Stomach (tissue), 9 donors: ENCODE results near the gene JUNB. TPM values are rescaled to one million over a fixed set of nuclear protein-coding genes. Genes with fewer than 3 reads are reported as not detected.

Experiments
- DNase-seq, 2 donors: peaks; one replicate each; pipeline versions ENCODE4 v3.0.0 to v3.0.0-alpha.2; 2013 to 2019
- H3K27ac ChIP-seq, 5 donors: fragments of 200-600 bp in 4 of 5; sonication (generic) in 4 of 5; one replicate each; pipeline ENCODE4 v1.5.1; 2013 to 2019; ENCODE audit warnings: mild to moderate bottlenecking in 1 of 5, moderate library complexity in 1 of 5
- H3K27me3 ChIP-seq, 3 donors: fragments of 200-600 bp; sonication (generic); one replicate each; pipeline ENCODE4 v1.5.1; 2017 to 2019; ENCODE audit warnings: mixed run types in 1 of 3
- H3K36me3 ChIP-seq, 4 donors: fragments of 200-600 bp; sonication (generic); 1 replicate in 3 of 4; 2 replicates in 1 of 4; pipeline ENCODE4 v1.5.1; 2016 to 2019
- H3K4me1 ChIP-seq, 4 donors: fragments of 200-600 bp; sonication (generic); one replicate each; pipeline ENCODE4 v1.5.1; 2016 to 2019
- H3K4me3 ChIP-seq, 4 donors: fragments of 200-600 bp; sonication (generic) in 3 of 4; one replicate each; pipeline ENCODE4 v1.5.1; 2016 to 2019; ENCODE audit warnings: mild to moderate bottlenecking in 1 of 4
- H3K9me3 ChIP-seq, 4 donors: fragments of 200-600 bp; sonication (generic); one replicate each; pipeline ENCODE4 v1.5.1; 2016 to 2019
- EP300 ChIP-seq: sonication (generic); formaldehyde crosslinking; IDR thresholded peaks from one replicate; pipeline ENCODE4 v1.6.1; 2017; ENCODE audit warnings: antibody characterized with exemption
- POLR2A ChIP-seq, 4 donors: fragments of 450-650 bp; IDR thresholded peaks; one replicate each; pipeline ENCODE4 v1.6.1; 2016; ENCODE audit warnings: antibody characterized with exemption in 4 of 4, control low read depth in 2 of 4, mild to moderate bottlenecking in 1 of 4, moderate library complexity in 1 of 4
- POLR2AphosphoS5 ChIP-seq, 3 donors: sonication (generic); formaldehyde crosslinking; IDR thresholded peaks; one replicate each; pipeline ENCODE4 v1.6.1; 2016; ENCODE audit warnings: antibody characterized with exemption in 3 of 3
- WGBS, 5 donors: extraction: QIAGEN DNeasy Blood & Tissue Kit in 3 of 5; methylation state at CpG; one replicate each; pipeline versions ENCODE4 v1.1.5 to v1.1.7; 2013 to 2018; 5-methylcytosine and 5-hydroxymethylcytosine counted together
- intact Hi-C: fragments of 100-400 bp; cut with DNase I; formaldehyde crosslinking; loops from one replicate; pipeline ENCODE4 v1.15.1; 2023; ENCODE audit warnings: low total_unique reads
- polyA plus RNA-seq, 3 donors: library from polyadenylated mRNA; stranded (reverse); fragments of 200-250 nt; gene quantifications; one replicate each; pipeline ENCODE4 v1.2.3, GENCODE V29; 2013
- total RNA-seq, 5 donors: library from RNA; depleted of rRNA; stranded (reverse); fragments of >200 nt; gene quantifications; one replicate each; pipeline versions ENCODE4 v1.1.0 to v1.2.3, GENCODE V29; 2014 to 2016
- TF ChIP-seq, protein P1 (sequence below), 7 experiments: fragments of 450-650 bp in 4 of 7; fragments of 200-600 bp in 3 of 7; sonication (generic) in 3 of 7; IDR thresholded peaks; one replicate each; pipeline ENCODE4 v1.5.1; 2016 to 2019; ENCODE audit warnings: antibody characterized with exemption in 7 of 7, control low read depth in 2 of 7, mild to moderate bottlenecking in 1 of 7
- donor health status: healthy with polysubstance abuse.
- donor health status: Bipolar disorder and iron deficiency.
- donor health status: healthy.

JUNB gene
- total and polyA plus RNA-seq, 8 donors = 128 to 625 (median 205) TPM

DNA sequence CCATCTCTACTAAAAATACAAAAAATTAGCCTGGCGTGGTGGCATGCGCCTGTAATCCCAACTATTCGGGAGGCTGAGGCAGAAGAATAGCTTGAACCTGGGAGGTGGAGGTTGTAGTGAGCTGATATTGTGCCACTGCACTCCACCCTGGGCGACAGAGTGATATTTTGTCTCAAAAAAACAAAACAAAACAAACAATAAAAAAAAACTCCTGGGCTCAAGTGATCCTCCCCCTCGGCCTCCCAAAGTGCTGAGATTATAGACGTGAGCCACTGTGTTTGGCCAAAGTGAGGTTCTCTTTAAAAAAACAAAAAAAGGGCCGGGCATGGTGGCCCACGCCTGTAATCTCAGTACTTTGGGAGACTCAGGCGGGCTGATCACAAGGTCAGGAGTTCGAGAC lies 3.8 kb upstream of the JUNB start:
- intact Hi-C loops = no loop called here
- Histone ChIP-seq H3K9me3 (no peaks in the 10 kb centered on the region), H3K27me3 (no peaks in the 10 kb centered on the region), H3K36me3 (no peaks in the 10 kb centered on the region), H3K4me1 (peaks cover 75 to 83% (median 77%) of the 10 kb centered on the region in 4 donors), H3K27ac (peak overlapping the region; percentile 92 to 100 (median 95)), H3K4me3 (peak overlapping the region in 1 of 4 donors; percentile 89)
- TF ChIP-seq POLR2A (IDR thresholded peaks at IDR 0.05) (no peak), EP300 (no peak)
- TF ChIP-seq, protein P1, sequence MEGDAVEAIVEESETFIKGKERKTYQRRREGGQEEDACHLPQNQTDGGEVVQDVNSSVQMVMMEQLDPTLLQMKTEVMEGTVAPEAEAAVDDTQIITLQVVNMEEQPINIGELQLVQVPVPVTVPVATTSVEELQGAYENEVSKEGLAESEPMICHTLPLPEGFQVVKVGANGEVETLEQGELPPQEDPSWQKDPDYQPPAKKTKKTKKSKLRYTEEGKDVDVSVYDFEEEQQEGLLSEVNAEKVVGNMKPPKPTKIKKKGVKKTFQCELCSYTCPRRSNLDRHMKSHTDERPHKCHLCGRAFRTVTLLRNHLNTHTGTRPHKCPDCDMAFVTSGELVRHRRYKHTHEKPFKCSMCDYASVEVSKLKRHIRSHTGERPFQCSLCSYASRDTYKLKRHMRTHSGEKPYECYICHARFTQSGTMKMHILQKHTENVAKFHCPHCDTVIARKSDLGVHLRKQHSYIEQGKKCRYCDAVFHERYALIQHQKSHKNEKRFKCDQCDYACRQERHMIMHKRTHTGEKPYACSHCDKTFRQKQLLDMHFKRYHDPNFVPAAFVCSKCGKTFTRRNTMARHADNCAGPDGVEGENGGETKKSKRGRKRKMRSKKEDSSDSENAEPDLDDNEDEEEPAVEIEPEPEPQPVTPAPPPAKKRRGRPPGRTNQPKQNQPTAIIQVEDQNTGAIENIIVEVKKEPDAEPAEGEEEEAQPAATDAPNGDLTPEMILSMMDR (IDR thresholded peaks at IDR 0.05) = no peak
- 38 to 58% (median 44%) methylated on average over 10 of the region's 10 CpGs for WGBS, 5 donors
- no peak for DNase-seq

DNA sequence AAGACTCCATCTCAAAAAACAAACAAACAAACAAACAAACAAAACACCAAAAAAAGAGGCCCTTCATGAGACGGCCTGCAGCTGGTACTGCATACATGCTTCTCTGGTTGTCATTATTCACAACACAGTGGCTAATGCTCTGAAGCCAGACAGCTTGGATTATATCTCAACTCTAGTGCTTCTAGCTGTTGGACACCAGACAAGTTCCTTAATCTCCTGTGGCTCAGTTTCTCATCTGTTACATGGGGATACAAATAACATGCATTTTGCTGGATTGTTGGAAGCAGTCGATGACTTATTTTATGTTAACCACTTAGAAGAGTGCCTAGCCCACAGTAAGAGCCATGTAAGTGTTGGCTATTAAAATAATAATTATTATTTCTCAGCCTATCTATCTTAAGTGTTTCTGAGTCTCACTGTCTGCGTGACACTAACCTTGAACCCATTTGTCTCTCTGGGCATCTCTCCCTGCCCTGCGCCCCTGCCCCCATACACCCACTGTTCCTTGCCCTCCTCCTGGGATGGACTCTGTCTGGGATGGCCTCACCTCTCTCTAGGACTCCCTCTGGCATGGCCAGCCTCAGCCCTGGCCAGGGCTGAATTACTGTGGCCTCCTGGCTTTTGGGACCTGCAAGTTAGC lies 3.1 kb upstream of the JUNB start:
- DNase-seq = peak in 1 of 2 donors; percentile 86
- WGBS, 5 donors = 40 to 48% (median 43%) methylated on average over 4 of the region's 4 CpGs
- TF ChIP-seq POLR2AphosphoS5 (IDR thresholded peaks at IDR 0.05) (peak in 1 of 3 donors; percentile 52), POLR2A (IDR thresholded peaks at IDR 0.05) (no peak)
- Histone ChIP-seq H3K4me3 (peak overlapping the region; percentile 79 to 93 (median 86)), H3K27ac (peak overlapping the region; percentile 92 to 100 (median 99)), H3K9me3 (no peaks in the 10 kb centered on the region), H3K27me3 (no peaks in the 10 kb centered on the region), H3K36me3 (no peaks in the 10 kb centered on the region), H3K4me1 (peaks cover 68 to 76% (median 70%) of the 10 kb centered on the region in 4 donors)
- intact Hi-C loops = no loop called here

DNA sequence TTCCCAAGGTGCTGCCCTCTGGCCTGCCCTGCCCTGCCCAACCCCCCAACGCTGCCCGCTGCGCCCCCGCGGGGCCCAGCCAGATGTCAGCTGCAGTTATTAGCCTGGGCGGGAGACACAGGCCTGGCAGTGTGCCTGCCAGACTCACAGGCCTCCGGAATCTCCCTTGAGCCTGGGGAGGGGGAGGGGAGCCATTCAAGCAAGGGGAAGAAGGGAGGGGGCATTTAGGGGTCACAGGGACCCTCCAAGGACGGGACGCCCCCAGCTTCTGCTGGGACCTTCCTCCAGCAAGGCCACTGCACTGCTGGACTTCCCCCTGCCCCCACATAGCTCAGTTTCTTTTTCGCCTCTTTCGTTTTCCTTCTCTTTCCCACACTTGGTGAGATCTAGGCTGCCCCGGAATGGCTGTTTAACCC lies 2.6 kb upstream of the JUNB start:
- no peaks in the 10 kb centered on the region for H3K36me3 ChIP-seq
- intact Hi-C loops = no loop called here
- H3K27ac ChIP-seq = peak overlapping the region; percentile 92 to 100 (median 99)
- peaks cover 63 to 72% (median 66%) of the 10 kb centered on the region in 4 donors for H3K4me1 ChIP-seq
- TF ChIP-seq POLR2A (IDR thresholded peaks at IDR 0.05) = no peak
- TF ChIP-seq EP300 = no peak
- peak; percentile 10 to 32 (median 31) for TF ChIP-seq POLR2AphosphoS5 (IDR thresholded peaks at IDR 0.05)
- TF ChIP-seq, protein P1 (IDR thresholded peaks at IDR 0.05) = no peak
- no peaks in the 10 kb centered on the region for H3K9me3 ChIP-seq
- DNase-seq = peak; percentile 81 to 95
- H3K27me3 ChIP-seq = no peaks in the 10 kb centered on the region
- WGBS, 5 donors = 0 to 4% (median 1%) methylated on average over 6 to 12 of the region's 12 CpGs
- H3K4me3 ChIP-seq = peak overlapping the region; percentile 79 to 93 (median 86)

DNA sequence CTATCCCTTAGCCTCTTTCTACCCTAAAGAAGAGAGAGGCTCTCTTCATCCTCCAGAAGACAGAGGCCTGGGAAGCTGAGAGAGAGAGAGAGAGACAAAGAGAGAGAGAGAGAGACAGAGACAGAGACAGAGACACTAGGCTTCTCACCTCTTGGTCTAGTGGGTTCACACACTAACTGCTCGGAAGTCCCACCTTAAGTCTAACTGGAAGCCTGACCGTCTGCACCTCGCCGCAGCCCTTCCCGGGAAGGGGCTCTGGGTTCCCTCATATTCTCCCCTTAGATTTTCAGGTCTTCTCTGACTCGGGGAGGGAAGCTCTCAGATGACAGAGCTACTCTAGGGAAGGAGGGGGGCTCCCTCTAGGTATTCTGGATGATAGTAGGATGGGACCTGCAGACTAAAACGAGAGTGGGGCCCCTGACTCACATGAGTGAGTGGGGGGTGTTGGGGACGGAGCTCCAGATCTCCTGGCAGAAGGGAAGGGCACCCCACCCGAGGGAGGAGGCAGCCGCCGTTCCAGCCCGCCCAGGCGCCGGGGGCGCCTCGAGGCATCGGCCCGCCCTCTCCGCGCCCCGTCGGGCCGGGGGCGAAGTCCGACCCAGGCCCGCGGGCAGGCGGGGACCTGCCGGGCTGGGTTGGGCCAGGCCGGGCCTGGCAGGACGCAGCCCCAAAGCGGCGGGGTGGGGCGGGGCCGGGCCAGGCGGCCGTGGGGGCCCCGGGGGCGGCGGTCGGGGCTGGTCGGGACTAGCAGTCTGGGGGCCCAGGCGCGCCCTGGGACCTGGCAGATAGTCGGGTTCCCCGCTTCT lies 2.0 kb upstream of the JUNB start:
- Histone ChIP-seq H3K4me1 (peaks cover 62 to 72% (median 64%) of the 10 kb centered on the region in 4 donors), H3K9me3 (no peaks in the 10 kb centered on the region), H3K27me3 (no peaks in the 10 kb centered on the region), H3K27ac (peak overlapping the region; percentile 92 to 100 (median 99)), H3K36me3 (no peaks in the 10 kb centered on the region), H3K4me3 (peak overlapping the region; percentile 79 to 93 (median 86))
- intact Hi-C loops = no loop called here
- no peak for DNase-seq
- WGBS, 5 donors = 0 to 3% (median 1%) methylated on average over 6 to 46 of the region's 46 CpGs
- TF ChIP-seq POLR2A (IDR thresholded peaks at IDR 0.05) = no peak
- no peak for TF ChIP-seq EP300
- no peak for TF ChIP-seq POLR2AphosphoS5 (IDR thresholded peaks at IDR 0.05)
- TF ChIP-seq, protein P1 (IDR thresholded peaks at IDR 0.05) = no peak
